NCI-H2227 treated with DMSO at 0.1 percent for 48 hours (cell line): ENCODE data around the gene PCNT.

Source experiments
- DNase-seq: peaks from one replicate; lab custom pipeline; 2025; lab: John Stamatoyannopoulos, UW

Gene PCNT

DNA sequence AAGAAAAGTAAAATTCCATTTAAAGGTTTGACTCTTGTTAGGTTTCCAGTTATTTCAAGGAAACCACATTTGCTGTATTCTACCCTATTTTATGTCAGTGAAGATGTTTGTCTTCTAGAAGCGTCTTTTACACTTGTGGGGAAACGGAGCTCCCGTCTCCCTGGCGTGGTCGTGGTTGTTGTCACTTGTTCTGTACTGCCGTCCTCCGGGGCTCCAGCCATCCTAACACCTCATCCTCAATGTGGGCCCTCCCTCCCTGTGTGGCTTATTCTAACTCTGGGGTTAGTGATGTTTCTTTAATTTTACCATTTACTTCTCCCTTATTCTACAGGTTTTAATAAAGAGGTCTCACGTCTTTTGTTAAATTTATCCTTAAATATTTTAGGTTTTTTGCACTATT lies 82.0 kb downstream of the PCNT start:
- no peak for DNase-seq

DNA sequence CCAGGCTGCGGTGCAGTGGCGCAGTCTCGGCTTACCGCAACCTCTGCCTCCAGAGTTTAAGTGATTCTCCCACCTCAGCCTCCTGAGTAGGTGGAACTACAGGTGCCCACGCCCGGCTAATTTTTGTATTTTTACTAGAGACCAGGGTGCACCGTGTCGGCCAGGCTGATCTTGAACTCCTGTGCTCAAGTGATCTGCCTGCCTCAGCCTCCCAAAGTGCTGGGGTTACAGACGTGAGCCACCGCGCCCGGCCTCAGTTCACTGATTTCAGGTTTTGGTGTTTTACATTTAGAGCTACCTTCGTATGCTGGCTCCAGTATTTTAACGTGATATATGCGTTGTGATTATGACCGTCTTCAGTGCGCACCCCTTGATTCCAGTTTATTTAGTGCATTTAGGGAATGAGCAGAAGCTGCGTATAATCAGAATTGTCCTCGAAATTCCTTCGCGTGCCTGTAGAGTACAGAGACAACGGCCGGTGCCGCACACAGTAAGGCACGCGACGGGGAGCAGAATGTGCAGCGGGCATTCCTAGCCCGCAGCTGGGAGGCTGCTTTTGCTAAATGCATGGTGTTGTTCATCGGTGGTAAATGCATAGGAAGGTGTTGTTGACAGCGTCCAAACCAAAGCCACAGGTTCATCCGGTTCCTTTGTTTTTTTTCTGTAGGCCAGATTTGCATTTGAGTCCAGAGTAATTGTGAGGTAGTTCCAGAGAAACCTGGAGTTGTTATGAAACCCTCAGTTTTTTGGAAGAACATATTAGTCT lies 85.9 kb downstream of the PCNT start:
- no peak for DNase-seq

DNA sequence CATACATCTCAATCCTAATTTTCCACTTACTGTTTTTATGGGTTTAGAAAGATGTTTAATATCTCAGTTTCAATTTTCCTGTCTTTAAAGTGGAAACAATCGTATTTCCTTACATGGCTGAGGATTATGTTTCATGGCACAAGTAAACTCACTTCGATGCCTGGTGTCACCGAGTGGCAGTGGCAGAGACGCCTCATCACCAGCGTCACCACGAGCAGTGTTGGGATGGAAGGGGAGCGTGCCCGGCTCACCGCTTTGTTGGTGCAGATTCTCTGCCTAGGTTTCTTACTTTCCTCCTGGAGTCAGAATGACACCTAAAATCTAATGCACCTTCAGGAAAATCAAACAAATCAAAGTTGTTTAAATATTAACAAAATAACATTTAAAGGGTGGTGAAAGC lies 86.6 kb downstream of the PCNT start:
- DNase-seq: no peak

DNA sequence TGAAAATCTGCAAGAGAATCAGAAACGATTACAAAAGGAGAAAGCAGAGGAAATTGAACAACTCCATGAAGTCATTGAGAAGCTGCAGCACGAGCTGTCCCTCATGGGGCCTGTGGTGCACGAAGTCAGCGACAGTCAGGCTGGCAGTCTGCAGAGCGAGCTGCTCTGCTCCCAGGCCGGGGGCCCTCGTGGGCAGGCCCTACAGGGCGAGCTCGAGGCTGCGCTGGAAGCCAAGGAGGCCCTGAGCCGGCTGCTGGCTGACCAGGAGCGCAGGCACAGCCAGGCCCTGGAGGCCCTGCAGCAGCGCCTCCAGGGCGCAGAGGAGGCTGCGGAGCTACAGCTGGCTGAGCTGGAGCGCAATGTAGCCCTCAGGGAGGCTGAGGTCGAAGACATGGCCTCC lies 87.3 kb downstream of the PCNT start:
- no peak for DNase-seq

DNA sequence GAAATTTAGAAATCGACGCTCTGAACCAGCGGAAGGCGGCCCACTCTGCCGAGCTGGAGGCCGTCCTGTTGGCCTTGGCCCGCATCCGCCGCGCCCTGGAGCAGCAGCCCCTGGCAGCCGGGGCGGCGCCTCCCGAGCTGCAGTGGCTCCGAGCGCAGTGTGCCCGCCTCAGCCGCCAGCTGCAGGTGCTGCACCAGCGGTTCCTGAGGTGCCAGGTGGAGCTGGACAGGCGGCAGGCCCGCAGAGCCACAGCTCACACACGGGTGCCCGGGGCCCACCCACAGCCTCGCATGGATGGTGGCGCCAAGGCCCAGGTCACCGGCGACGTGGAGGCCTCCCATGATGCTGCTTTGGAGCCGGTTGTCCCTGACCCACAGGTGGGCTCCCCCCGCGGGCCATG lies 87.7 kb downstream of the PCNT start:
- no peak for DNase-seq

DNA sequence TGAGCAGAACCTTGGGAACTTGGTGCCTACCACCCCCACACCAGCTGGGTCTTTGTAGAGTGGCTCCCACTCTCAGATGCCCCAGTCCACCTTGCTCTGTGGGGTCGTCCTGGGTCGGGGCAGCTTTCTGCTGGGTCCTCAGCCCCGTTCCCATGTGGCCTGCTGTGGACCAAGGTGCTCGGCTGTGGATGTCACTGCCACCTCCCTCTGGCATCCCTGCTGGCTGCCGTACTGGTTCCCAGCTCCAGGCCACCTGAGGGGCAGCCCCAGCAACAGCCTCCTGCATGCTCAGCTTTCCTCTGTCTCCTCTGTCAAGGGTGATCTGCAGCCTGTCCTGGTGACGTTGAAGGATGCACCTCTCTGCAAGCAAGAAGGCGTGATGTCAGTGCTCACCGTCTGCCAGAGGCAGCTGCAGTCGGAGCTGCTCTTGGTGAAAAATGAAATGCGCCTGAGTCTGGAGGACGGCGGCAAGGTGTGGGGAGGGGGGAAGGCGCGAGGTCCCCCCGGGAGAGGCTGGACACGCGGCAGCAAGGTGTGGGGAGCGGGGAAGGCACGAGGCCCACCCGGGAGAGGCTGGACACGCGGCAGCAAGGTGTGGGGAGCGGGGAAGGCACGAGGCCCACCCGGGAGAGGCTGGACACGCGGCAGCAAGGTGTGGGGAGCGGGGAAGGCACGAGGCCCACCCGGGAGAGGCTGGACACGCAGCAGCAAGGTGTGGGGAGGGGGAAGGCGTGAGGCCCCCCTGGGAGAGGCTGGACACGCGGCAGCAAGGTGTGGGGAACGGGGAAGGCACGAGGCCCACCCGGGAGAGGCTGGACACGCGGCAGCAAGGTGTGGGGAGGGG lies 88.8 kb downstream of the PCNT start:
- DNase-seq: no peak

DNA sequence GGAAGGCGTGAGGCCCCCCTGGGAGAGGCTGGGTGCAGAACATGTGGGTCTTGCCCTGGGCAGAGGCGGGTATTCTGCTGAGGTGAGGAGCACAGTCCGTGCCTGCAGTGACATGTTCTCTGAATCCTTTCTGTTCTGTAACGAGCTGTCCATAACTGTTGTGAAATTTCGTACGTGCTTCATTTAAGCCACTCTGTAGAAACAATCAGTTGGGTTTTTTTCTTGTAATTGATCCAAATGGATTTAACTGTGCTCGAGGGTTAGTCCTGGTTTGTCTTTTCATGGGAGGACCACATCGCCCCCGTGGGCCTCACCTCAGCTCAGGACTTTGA lies 89.4 kb downstream of the PCNT start:
- DNase-seq: no peak

DNA sequence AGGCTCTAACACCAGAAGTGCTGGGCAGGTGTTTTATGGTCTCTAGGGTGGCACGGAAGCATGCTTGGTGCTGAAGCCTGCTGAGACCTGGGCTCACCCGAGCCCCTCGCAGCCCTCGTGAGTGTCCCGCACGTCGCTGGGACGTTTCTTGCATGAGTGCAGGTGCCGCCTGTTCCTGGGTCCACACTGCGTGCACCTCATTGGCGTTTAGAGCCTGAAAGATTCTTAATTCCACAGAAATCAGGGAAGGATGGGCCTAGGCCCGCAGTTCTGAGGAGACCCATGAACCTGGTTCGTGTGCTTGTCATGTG lies 91.0 kb downstream of the PCNT start:
- no peak for DNase-seq

DNA sequence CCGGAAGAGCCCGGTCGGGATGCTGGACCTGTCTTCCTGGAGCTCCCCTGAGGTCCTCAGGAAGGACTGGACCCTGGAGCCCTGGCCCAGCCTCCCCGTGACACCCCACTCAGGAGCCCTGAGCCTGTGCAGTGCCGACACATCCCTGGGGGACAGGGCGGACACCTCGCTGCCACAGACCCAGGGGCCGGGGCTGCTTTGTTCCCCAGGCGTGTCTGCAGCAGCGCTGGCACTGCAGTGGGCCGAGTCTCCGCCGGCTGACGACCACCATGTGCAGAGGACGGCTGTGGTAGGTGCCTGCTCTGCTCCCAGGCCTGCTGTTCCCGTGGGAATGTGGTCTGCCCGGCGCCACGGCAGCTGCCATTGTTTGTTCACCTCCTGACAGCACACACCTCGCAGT lies 92.6 kb downstream of the PCNT start:
- DNase-seq: no peak

DNA sequence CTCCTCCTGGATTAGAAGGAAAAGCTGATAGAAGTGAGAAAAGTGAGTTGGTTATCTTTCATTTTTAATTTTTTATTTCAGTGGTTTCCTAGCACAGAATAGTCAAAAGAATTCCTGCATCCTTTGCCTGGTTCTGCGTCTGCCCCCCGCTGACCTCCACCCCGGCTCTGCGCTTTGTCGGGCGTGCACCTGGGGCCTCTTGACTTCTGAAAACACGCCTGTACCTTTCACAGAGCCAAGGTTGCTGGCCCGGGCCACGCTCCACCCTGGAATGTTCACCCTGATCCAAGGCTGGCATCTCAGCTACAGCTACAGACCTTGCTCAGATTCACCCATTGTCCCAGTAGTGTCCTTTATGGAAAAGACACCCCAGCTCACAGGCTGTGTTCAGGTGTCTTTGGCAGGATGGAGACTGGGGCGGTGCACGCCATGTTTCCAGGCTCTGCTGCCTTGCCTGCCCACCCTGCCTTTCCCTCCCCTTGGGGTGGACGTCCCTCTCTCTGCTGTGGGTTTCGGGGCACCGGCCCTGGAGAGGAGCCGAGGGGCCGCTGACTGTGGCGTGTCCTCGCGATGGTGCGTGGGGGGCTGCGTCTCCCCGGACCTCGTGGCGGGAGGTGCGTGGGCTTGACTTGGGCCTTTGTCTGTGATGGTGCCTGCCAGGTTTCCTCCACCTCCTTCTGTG lies 94.5 kb downstream of the PCNT start:
- DNase-seq: no peak

DNA sequence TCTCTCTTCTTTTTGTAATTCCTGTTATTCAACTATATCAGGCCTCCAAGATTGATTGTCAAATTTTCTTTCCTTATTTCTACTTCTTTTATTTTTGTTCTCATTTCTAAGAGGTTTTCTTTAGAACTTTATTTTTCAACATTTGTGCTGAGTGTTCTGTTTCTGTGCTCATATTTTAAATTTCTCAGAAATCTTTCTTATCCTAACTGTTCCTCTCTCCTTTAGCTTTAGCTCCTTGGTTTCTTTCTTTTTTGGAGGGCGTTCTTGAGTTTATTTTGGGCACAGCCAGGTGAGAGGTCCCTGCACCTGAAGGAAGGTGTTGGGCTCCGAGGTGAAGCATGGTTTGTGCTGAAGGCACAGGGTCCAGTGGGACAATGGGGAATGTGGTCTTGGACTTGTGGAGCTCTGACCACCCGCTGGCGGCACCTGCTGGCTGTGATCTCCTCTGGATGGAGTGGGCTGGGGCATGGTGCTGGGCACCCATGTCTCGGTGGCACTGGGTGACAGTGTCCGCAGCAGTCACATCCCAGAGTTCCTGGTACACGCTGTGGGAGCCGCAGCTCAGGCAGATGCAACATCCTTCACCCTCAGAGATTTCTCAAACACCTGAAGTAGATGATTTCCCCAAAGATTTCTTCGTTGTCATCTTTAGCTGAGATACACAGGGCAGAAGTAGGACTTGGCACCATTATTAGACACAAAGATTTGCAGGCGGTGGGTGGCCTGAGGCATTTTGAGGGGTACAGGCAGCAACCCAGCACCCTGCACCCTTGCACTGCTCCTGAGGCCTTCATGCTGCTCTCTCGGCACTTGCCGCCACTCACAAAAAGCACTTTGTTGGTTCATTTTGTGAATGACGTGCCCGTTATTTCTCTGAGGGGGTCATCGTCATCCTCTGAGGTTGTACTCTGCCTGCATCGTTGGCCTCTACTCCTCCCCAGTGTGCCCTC lies 96.6 kb downstream of the PCNT start:
- no peak for DNase-seq

DNA sequence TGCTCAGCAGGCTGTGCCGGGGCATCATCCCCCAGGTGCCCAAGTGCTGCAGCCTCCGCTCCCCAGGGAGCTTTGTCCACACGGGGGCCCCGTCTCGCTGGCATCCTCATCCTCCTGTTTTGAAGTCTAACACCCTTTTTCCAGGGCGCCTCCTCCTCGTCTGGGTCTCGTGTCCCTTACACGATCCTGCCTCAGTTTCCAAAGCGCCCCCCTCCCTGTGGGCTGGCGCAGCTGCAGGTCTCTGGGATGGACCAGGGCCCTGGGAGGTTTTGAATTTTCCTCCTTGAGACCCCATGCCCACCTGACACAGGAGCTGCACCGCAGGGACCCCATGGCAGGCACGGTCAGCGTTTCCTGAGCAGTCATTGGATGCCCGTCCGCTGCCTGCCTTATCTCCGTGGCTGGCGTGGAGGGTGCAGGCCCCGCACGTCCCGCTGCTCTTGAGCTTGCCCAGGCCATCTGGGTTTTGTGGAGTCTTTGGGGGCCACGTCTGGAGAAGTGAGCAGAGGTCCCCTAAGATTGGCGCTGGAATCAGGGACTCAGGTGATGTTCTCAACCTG lies 97.3 kb downstream of the PCNT start:
- no peak for DNase-seq

DNA sequence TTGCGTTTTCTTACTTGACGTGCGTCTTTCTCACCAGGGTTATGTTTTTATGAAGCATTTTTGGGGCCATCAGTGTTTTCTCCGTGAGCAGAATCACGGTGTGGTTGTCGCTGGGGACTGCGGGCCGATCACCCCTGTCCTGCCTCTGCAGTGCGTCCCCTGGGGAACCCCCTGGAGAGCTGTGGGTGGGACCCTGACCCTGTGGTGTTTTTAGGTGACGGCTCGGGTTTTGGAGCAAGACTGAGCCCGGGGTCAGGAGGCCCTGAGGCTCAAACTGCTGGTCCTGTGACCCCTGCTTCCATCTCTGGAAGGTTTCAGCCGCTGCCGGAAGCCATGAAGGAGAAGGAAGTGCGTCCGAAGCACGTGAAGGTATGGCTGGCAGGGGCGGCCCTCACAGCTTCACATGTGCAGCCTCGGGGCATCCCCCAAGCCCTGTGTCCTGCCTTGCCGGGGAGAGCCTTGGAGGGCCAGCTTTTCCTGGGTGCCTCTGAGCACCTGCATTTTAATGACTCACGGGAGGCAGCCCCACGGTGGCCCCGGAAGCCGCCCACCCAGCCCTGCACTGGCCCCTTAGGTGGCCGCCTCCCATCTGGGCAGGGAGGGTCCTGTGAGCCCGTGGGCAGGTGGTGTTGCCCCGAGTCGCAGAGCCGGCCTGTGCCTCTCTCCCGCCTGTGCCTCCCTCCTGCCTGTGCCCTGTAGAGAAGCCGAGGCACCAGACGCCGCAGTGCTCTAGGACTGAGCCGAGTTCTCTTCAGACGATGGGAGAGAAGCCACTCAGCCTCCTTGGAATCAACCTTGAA lies 98.0 kb downstream of the PCNT start:
- no peak for DNase-seq

DNA sequence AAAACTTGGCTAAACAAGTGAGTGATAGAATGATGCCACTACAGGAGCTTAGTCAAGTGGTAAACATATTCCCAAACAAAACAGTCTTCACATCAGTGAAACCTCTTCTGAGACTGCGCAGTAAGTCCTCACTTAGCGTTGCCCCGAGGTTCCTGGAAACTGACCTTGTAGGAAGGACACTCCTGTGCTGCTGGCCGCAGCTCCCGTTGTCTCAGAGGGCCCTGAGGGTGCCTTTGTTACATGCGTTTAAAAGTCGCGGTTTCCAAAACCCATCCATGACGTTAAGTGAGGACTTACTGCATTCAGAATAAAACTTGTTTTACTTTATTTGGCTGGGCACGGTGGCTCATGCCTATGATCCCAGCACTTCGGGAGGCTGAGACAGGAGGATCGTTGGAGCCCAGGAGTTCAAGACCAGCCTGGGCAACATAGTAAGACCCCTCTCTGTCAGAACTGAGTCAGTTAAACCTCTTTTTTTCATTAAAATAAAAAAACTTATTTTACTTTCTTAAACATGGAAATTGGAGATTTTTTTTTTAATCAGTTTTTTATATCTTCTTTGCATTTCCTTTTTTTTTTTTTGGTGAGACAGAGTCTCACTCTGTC lies 98.8 kb downstream of the PCNT start:
- DNase-seq: no peak

DNA sequence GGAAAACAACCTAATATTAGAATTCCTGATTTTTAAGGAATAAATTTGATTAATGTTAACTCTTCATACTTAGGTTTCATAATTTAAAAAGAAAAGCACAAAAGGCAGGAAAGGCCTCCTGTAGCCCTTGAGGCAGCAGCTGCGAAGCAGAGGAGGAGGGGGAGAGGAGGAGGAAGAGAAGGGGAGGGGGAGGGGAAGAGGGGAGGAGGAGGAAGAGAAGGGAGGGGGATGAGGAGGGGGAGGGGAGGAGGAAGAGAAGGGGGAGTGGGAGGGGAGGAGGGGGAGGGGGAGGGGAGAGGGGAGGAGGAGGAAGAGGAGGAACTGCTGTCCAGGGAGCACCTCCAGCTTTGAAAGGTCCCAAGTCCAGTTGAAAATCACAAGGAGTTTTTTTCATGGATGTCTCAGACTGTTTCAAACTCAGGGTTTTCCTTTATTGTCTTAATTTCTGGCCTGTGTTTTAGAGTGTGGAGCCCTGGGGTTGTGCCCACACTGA lies 99.6 kb downstream of the PCNT start:
- DNase-seq: no peak

DNA sequence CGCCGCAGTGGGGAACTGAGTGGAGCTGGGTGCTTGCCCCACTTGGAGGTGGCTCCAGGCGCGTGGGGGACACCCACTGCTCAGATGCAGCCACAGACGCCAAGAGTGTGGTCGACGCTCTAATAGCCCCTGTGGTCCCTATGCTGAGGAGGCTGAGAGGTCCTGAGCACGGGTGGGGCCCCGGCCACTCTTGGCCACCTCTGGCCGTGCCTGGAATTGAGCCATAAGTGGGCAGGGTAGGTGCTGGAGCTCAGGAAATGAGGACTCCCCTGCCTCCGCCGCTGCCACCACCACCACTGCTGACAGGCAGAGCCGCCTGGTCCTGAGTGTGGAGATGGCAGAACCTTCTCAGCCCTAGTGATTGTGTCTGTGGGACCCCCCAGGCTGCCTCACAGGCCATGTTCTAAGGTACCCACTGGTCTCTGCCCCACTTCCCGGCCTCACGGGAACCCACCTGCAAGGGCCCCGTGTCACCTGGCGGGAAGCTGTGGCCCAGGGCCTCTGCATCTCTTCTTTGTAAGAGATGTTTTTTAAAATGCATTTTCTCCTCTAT lies 100.2 kb downstream of the PCNT start:
- DNase-seq: no peak

DNA sequence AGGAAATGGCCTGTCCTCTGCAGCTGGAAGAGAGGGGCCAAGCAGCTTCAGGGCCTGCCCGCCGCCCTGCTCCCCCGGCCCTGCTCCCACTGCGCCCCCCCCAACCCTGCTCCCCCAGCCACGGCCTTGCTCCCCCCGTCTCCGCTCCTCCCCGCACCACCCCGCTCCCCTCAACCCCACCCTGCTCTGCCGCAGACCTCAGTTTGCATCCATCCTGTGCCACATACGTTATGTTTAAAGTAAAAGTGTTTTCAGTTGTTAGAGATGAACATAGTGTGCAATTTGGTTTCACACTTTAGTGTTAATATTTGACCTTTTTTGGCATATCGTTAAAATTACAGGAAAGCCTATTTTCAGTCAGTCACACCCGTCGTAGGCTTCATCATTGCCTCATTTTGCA lies 100.7 kb downstream of the PCNT start:
- DNase-seq: no peak

DNA sequence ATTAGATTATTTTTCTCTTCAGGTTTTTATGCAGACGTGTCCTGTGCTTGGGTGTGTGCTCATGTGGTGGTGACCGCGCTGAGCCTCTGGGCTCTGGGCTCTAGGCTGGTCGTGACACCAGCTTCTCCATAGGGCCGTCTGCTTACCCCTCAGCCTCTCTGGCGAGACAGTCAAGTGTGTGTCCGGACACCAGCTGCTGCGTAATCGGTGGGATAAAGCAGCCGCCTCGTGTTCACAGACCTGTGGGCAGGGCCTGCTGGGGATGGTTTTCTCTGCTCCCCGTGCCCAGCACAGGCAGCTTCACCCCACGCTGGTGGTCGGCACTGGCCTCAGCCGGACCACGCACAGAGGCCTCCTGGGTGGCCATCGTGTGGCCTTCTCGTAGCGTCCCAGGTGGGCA lies 101.1 kb downstream of the PCNT start:
- no peak for DNase-seq

DNA sequence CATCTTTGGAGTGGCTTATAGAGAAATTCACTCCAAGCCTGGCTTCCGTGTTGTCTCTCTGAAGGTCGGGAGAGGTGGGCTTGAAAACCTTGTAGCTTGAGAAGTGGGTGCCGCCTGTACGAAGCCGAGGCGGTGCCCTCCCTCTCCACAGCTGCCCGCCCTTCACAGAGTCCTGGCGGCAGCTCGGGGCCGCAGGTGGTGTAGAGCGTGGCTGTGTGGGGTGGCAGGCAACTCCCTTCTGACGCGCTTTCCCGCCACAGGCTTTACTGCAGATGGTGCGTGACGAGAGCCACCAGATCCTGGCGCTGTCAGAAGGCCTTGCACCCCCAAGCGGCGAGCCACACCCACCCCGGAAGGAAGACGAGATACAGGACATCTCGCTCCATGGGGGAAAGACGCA lies 101.6 kb downstream of the PCNT start:
- DNase-seq: no peak
